NCI-H2196 (cell line): Measurements from ENCODE around the gene CCSER2.
A peak's percentile ranks its signal among the peaks of the same experiment; 100 is the strongest.
"Not testable (repeated sequence)": the region's sequence is repeated elsewhere in the genome, so short reads cannot be mapped to it uniquely, and the experiment has no call there.

Experiments used
- DNase-seq: peaks from one replicate; lab custom pipeline; 2025; ENCODE audit not compliant: unreplicated experiment; lab: John Stamatoyannopoulos, UW

Gene CCSER2

GRCh38 chr10:84328418-84329195 is at the start of gene CCSER2:
Gene CCSER2 (plus strand): TSS chr10:84328589. CDS start chr10:84371053, 42,464 bp downstream.
- peak; percentile 82 for DNase-seq

DNA sequence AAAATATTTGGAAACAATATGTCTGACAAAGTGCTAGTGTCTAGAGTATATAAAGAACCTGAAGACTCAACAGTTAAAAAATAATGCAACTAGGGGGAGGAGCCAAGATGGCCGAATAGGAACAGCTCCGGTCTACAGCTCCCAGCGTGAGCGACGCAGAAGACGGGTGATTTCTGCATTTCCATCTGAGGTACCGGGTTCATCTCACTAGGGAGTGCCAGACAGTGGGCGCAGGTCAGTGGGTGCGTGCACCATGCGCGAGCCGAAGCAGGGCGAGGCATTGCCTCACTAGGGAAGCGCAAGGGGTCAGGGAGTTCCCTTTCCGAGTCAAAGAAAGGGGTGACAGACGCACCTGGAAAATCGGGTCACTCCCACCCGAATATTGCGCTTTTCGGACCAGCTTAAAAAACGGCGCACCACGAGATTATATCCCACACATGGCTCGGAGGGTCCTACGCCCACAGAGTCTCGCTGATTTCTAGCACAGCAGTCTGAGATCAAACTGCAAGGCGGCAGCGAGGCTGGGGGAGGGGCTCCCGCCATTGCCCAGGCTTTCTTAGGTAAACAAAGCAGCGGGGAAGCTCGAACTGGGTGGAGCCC is 48.4 kb upstream of the CCSER2 start:
- DNase-seq: not testable (repeated sequence)

DNA sequence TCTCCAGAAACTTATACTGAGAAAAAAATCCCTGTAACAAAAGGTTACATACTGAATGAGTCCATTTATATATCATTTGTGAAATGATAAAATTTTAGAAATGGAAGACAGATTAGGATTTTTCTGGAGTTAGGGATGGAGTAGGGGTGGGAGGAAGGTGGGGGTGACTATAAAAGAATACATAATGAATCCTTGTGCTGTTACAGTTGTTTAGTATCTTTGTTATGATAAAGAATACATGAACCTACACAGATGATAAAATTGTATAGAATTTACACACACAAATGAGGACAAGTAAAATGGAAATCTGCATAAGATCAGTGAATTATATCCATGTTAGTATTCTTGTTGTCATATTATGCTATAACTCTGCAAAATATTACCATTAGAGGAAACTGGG is 41.7 kb upstream of the CCSER2 start:
- no peak for DNase-seq

DNA sequence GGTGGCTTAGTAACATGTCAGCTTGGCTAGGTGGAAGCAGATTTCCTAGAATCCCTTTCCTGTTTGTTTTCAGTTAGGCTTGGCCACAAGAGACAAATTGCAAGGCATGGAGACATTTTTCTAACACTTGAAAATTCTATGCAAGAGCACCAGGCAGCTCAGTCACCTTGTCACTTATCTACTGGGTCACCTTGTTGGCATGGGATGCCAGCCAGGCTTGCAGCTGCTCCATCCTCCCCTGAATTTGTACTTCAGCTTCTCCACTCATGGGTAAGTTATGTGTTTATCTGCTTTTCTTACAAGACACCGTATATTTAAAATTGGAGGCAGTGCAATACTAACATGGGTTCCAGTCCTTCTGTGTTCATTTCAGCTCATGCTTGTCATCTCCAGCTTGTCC is 40.2 kb upstream of the CCSER2 start:
- no peak for DNase-seq

- no peak for DNase-seq
Observed at GRCh38 chr10:84289521-84290200, 38.7 kb upstream of the CCSER2 start.

- no peak for DNase-seq
Observed at GRCh38 chr10:84290235-84290634, 38.2 kb upstream of the CCSER2 start.

- no peak for DNase-seq
Observed at GRCh38 chr10:84291384-84291783, 37.0 kb upstream of the CCSER2 start.

- no peak for DNase-seq
Observed at GRCh38 chr10:84292502-84292901, 35.9 kb upstream of the CCSER2 start.

DNA sequence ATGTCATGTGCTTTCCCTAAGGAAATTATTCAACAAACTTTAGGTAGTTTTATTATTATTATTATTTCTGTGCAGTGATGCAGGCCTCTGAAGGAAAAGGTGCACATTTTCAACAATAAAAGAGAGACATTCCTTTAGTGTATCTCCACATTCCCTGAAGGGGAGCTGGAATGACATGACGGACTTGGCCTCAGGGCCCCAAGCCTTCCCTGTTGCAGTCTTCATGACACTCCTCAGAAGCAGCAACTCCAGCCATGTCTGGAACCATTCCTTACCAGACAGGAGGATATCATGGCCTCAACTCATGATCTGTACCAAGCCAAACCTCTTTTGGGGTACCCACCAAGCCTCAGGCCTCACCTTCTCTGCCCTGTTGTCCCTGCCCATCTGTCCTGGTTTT is 35.2 kb upstream of the CCSER2 start:
- no peak for DNase-seq

DNA sequence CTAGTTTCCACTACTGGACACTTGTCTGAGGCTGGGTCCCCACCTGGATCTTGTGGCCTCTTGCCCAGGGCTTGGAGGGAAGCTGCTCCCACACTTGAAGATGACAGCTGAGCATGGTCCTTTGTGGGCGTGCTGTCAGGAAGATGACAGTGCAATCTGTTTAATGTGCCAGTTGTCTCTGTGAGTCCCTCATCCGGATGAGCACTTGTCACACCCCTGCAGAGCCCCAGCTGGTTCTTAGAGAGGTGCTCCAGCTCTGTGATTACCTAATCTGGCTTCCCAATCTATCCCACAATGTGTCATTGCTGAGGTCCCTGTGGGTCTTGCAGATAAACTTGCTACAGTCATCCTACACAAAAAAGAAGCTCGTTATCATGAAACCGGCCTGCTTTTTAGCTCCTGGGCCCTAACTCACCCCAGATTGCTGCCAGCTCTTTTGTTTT is 34.8 kb upstream of the CCSER2 start:
- DNase-seq: no peak

DNA sequence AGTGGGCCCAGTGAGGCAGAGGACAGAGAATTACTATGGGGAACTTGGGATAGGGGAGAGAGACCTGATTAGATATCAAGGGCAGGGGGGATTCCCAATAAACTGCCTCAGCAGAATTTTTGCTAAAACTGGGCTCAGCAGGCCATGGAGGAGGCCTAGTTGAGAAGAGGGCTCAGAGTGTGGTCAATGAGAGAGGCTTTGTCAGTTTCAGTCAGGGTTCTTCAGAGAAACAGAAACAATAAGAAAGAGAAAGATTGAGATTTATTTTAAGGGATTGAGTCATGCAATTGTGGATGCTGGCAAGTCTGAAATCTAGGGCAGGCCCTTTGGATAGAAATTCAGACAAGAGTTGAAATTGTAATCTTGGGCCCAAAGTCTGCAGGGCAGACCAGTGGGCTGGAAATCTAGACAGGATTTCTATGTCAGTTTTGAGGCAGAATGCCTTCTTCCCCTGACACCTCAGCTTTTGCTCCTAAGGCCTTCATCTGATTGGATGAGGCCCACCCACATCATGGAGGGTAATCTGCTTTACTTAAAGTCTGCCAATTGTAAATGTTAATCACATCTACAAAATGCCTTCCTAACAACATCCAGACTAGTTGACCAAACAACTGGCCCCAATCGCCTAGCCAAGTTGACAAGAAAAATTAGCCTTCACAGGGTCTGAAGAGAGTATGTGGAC is 33.5 kb upstream of the CCSER2 start:
- no peak for DNase-seq

GRCh38 chr10:84296091-84296981 is 32.1 kb upstream of the CCSER2 start:
- no peak for DNase-seq

- no peak for DNase-seq
Observed at GRCh38 chr10:84298057-84298456, 30.3 kb upstream of the CCSER2 start.

- no peak for DNase-seq
Observed at GRCh38 chr10:84302223-84302622, 26.2 kb upstream of the CCSER2 start.

- DNase-seq: no peak
Observed at GRCh38 chr10:84306751-84307384, 21.5 kb upstream of the CCSER2 start.

DNA sequence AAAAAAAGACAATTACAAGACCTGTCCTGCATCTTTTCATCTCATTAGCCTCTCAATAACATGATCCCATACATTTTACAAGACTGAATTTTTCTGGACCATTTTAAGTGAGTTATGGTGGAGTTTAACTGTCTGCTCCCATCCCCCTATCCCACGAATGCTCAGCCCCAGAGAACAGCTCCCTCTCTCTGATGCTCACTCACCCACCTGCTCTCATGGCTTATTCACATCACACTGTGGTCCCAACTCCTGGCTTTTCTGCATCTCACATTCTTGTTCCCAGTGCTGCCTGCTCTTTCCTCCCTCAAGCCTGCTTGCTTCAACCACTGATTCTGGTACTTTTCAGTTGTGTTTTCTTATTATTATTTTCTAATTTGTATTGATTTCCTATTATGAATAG is 20.4 kb upstream of the CCSER2 start:
- DNase-seq: no peak

- peak; percentile 52 for DNase-seq
Observed at GRCh38 chr10:84308481-84309304, 19.7 kb upstream of the CCSER2 start.

DNA sequence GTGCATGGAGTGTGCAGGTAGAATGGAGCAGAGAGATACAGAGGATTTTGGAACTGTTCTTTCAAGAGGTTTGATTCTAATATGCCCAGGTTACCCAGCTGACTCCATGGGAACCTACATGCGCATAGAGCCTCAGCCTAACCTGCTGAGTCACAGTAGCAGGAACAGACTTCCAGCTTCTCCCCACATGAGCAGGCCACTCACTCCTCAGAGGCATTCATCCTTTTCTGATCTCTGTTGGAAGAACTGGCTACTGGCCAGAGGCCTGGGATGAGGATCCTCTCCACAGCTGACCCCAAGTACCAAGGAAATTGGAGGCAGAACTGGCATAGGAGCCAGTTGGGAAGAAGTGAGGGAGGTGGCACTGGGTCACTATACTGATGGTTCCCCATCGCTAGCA is 17.9 kb upstream of the CCSER2 start:
- no peak for DNase-seq

GRCh38 chr10:84311576-84311975 is 16.8 kb upstream of the CCSER2 start:
- no peak for DNase-seq
